ENCODE measurements around the gene S100A2. TPM values are rescaled to one million over a fixed set of nuclear protein-coding genes. Genes with fewer than 3 reads are reported as not detected.
"Not testable (repeated sequence)": the region's sequence is repeated elsewhere in the genome, so short reads cannot be mapped to it uniquely, and the experiment has no call there.

The S100A2 gene
- polyA plus RNA-seq, 4 donors, result 6.2 to 11.8 (median 8.0) TPM

DNA sequence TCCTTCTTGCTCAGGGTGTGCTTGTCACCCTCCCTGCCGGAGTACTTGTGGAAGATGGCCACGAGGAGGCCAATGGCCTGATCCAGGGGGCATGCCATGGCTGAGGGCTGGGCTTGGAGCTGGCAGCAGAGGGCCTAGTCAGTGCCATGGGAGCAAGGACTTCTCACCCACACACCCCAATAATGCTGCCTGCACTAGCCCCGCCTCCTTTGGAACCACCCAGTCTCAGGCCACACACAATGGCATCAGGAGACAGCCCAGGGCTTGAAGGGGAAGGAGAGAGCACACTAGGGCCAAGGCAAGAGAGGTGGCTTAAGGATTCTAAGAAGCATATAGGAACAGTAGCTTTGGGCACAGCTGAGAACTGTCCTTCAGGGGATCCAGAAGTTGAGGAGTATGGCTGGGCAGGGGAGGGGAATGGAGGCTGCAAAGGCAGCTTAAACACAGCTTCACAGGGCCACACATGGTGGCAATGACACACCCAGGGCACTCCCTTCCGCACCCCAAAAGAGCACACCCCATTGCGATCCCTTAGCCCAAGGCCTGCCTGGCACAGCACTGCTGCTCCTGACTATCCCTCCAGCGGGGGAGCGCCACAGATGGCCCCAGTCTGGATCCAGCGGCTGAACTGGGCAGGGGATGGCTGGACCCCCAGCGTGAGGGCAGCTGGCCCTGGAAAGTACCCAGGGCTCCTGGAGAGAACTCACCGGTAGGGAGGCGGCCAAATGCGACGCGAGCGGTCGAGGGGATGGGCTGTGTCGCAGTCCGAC lies 30.2 kb downstream of the S100A2 start, which contains the start of gene S100A6:
Gene S100A6, minus strand, starts transcription at position 750 of the 770 bp plus-strand sequence. Its CDS starts 652 bp downstream, at position 98.
- no peak for DNase-seq (ENCODE audit: low read depth in 4 of 4, low spot score in 3 of 4)

DNA sequence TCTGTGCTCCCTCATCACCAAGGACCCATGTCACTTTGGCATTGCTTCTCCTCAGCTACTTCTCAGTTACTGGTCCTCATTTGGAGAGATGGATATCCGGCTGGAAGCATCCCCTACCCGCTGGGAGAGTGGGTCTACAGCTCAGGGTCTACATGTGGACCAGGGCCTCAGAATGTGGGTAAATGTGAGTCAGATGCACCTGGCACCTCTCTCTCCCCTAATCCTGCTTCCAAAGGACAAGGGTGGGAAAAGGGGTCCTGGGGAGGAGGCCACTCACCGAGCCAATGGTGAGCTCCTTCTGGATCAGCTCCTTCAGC lies 30.8 kb downstream of the S100A2 start:
- DNase-seq (ENCODE audit: low read depth in 4 of 4, low spot score in 3 of 4), result no peak

DNA sequence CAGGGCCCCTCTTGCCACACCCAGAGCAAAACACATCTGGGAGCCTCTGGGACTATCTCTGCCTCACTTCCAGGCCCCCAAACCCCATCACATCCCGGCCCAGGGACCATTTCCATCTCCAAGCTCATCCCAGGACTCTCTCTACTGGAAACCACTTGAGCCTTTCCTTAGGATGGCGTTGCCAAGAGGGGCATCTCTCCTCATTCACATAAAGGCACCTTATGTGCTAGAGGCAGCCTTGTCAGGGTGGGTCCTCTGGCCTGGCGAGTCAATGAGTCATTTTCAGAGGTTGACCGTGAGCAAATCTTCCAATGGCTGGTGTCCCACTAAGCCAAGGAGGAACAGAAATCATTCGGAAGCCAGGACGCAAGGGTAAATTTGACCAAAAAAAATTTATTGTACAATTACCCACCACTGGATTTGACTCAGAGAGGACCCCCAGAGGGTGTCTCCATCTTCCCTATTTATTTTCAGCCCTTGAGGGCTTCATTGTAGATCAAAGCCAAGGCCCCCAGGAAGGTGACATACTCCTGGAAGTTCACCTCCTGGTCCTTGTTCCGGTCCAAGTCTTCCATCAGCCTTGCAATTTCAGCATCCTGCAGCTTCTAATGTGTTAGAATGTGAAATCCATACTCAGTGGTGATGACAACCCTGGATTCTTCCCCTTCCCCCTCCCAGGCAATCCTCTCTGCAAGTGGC lies 31.3 kb downstream of the S100A2 start:
- DNase-seq (ENCODE audit: low read depth in 4 of 4, low spot score in 3 of 4), result no peak

DNA sequence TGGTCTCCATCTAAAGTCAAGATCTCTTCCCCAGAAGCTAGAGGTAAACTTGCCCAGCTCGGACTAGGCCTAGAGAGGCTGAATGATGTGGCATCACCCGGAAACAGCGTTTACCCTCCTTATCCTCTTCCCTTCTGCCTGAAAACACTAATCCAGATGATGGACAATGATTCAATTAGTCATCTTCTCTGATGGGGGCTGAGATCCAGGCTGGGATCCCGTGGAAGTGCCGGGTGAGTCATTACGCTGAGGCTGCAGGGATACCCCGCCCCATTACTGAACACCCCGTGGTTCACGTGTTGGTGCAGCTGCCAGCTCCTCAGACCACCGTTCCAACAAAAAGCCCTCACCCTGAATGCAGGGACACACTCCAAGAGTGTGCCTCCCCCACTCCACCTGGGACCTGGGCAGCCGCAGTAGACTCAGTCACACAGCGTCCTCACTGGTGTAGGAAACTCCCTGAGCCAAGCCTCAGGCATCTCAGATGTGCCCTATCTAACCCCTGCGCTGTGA lies 31.9 kb downstream of the S100A2 start:
- no peak for DNase-seq (ENCODE audit: low read depth in 4 of 4, low spot score in 3 of 4)

DNA sequence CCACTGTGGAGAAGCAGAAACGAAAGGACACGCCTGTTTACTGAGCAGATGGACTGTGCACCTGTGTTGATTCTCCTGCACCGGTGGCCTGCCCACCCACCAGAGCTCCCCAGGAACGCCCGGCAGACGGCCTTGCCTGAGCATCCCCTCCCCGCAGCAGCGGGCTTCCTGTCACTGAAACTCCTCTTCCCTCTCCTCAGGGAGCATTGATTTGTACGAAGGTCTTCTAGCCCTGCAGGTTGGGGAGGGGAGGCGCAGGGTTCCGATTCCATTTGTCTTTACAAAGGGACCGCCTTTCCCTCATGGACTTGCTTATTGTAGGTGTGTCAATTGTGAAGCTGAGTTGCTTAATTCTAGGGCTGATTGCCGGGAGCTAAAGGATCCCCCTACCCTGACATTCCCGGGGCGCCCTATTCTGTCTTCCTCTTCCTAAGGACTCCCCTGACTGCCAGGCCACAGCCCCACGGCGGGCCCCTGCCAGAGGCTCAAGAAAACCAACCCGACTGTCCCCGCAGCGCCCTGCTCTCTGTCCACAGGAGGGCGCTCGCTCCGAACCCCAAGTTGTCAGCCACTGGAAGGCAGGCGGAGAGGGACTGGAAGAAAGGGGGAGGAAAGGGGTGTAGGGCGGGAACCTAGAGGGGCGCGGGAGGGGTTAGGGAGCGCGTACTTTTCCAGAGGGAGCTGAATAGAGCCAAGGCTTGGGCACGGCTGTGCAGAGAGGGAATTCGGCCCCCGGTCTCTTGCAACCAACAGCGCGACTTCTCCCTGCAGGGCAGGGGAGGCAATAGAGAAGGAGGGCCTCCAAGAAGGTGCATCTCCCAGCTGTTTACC lies 32.7 kb downstream of the S100A2 start:
- DNase-seq (ENCODE audit: low read depth in 4 of 4, low spot score in 3 of 4), result peak; percentile 66 to 76 (median 70)

DNA sequence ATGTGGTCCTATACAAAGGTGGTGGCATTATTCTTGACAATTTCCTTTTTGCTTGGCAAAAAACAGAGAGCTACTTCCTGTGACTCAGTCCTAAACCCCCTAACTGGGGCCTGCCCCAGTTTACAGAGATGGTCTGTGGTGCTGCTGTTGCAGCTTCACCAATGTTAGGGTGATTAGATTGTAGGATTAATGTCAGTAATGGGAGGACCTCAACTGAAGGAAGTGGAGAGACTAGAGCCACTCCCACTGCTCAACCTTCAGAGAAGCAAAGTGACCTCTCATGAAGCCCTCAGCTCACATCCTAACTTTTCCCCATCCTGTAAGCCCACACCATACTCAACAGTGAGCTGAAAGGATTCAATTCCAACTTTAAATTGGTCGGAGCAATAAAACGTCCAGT lies 33.5 kb downstream of the S100A2 start:
- no peak for DNase-seq (ENCODE audit: low read depth in 4 of 4, low spot score in 3 of 4)

DNA sequence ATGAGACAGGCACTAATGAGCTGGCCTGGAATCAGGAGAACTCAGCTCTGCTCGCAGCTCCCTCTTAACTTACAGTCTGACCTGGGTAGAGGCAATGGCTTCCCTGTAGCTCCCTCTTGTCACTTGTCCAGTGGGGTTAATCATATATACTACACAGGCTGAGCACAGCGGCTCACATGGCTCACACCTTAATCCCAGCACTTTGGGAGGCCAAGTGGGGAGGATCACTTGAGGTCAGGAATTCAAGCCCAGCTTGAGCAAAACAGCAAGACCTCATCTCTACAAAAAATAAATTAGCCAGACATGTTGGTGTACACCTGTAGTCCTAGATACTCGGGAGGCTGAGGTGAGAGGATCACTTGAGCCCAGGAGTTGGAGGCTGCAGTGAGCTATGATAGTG lies 34.0 kb downstream of the S100A2 start:
- no peak for DNase-seq (ENCODE audit: low read depth in 4 of 4, low spot score in 3 of 4)

DNA sequence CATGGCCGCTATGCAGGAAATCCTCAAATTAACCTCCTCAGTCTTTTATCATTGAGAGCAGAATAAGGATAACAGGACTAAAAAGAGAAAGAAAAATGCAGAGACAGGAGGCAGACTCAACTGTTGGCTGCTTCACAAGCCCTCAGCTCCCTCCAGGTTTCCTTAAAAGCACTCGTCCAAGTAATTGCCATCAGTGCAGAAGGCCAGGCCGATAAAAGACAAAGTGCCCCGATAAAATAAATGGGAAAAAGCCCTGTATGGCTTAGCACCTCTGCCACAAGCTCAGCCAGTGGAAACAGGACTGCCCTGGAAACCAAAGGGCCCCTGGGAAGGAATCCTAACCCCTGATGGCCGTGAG lies 38.0 kb downstream of the S100A2 start:
- DNase-seq (ENCODE audit: low read depth in 4 of 4, low spot score in 3 of 4), result no peak

DNA sequence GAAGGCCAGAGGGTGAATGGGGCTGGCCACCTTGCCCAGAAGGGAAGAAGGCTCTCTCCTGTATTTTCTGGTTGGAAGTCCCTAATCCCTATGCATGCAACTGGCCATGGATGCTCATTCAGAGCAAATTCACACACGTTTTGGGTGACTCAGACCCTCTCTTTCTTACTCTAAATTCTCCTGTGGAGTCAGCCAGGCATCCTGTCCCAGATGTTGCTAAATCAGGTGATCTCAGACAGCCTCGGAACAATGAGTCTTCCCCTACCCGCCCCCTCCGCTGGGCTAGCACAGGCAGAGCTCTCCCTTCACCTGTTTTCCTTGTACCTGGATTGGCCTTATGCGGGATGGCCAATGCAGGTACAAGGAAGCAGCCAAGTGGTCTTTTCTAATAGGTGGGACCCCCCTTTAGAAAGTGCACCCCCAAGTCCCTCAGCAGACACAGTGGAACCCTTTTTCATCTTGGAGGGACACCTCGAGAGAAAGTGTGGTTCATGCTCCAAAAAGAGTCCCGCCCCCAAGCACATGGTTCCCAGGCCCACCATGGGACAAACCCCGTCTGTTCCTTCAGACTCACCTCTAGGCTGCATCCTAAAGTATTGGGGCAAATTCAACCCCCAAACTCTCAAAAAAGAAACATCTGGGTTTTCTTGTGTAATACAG lies 38.5 kb downstream of the S100A2 start:
- DNase-seq (ENCODE audit: low read depth in 4 of 4, low spot score in 3 of 4), result no peak

DNA sequence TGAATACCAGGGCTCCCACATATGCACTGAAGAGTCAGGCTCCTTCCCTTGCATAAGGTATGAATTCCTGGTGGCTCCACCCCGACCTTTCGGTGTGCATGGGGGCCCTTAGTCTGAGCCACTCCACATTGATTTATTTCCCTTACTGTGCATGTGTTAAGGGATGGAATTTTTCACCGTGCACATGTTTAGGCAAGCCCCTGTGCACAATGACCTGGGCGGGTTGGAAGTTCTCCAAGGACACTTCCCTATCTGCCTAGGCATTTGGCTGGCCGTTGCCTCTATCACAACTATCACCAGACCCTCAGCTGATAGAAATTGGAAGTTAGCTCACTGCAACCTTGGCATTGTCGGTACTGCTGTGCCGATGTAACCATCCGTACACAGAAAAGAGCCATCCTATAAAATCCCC lies 39.5 kb downstream of the S100A2 start:
- DNase-seq (ENCODE audit: low read depth in 4 of 4, low spot score in 3 of 4), result no peak

DNA sequence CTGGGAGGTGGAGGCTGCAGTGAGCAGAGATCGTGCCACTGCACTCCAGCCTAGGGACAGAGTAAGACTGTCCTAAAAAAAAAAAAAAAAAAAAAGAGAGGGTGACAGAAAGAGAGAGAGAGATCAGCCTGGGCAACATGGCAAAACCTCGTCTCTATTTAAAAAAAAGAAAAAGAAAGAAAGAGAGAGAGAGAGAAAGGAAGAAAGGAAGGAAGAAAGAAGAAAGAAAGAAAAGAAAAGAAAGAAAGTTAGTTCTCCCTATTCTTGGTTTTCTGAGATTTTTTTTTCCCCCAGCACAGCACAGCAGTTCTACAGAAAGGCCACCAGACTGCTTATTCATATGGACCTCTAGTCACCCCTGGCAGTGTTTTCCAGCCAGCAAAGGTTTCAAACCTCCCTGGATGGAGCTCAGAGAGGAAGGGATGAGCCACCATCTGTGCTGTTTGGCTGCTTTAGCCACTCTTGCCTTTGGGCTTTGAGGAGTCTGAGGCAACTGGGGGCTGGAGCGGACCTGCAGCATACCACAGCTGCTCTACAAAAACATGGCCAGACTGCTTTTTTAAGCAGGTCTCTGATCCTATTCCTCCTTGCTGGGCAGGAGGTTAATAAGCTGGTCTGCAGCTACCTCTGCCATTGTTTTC lies 40.4 kb downstream of the S100A2 start:
- no peak for DNase-seq (ENCODE audit: low read depth in 4 of 4, low spot score in 3 of 4)

DNA sequence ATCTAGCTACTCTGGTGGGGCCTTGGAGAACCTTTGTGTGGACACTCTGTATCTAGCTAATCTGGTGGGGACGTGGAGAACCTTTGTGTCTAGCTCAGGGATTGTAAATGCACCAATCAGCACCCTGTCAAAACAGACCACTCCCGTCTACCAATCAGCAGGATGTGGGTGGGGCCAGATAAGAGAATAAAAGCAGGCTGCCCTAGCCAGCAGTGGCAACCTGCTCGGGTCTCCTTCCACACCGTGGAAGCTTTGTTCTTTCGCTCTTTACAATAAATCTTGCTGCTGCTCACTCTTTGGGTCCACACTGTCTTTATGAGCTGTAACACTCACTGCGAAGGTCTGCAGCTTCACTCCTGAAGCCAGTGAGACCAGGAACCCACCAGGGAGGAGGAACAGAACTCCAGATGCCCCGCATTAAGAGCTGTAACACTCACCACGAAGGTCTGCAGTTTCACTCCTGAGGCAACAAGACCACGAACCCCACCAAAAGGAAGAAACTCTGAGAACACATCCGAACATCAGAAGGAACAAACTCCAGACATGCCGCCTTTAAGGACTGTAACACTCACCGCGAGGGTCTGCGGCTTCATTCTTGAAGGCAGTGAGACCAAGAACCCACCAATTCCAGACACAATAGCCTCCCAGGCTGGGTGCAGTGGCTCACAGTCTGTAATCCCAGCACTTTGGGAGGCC lies 43.1 kb downstream of the S100A2 start:
- not testable (repeated sequence) for DNase-seq (ENCODE audit: low read depth in 4 of 4, low spot score in 3 of 4)

DNA sequence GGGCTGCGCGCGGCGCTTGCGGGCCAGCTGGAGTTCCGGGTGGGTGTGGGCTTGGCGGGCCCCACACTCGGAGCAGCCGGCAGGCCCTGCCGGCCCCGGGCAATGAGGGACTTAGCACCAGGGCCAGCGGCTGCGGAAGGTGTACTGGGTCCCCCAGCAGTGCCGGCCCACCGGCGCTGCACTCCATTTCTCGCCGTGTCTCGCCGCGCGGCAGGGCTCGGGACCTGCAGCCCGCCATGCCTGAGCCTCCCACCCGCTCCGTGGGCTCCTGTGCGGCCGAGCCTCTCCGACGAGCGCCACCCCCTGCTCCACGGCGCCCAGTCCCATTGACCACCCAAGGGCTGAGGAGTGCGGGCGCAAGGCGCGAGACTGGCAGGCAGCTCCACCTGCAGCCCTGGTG lies 43.8 kb downstream of the S100A2 start:
- not testable (repeated sequence) for DNase-seq (ENCODE audit: low read depth in 4 of 4, low spot score in 3 of 4)

DNA sequence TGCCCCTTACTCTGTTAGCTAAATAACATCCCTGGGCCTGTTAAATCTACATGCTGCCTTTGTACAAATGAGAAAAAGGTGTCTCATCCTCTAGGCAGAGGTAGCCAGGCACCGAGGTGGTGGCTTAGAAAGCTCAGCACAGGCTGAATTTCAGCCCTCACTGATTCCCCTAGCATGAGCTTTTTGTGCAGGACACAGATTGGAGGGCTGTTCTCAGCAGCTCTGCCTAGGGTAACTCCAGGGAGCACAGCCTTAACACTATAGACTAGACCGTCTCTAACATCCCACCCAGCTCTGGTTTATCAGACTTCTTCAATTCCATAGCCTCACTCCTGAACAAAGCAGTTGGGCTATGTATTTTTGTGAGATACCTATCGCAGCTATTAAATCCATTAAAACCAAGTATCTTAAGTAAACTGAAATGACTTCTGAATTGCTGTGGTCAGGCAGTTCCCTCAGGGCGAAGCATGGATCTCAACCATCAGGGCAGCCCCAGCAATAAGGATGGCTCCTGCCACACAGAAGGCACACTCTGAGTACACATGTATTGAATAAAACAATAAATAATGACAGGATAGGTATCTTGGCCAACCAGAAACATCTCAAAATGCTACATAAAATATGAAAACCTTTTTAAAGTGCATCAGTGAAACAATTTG lies 44.7 kb downstream of the S100A2 start:
- DNase-seq (ENCODE audit: low read depth in 4 of 4, low spot score in 3 of 4), result no peak

DNA sequence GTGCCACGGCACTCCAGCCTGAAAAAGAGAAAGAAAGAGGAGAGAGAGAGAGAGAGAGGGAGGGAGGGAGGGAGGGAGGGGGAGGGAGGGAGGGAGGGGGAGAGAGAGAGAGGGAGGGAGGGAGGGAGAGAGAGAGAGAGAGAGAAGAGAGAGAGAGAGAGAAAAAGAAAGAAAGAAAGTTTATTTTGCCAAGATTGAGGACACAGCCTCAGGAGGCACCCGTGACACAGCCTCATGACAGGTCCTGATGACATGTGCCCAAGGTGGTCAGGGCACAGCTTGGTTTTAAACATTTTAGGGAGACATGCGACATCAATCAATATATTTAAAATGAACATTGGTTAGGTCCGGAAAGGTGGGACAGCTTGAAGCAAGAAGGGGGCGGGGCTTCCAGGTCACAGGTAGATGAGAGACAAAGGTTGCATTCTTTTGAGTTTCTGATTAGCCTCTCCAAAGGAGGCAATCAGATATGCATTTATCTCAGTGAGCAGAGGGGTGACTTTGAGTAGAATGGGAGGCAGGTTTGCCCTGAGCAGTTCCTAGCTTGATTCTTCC lies 45.4 kb downstream of the S100A2 start:
- not testable (repeated sequence) for DNase-seq (ENCODE audit: low read depth in 4 of 4, low spot score in 3 of 4)

DNA sequence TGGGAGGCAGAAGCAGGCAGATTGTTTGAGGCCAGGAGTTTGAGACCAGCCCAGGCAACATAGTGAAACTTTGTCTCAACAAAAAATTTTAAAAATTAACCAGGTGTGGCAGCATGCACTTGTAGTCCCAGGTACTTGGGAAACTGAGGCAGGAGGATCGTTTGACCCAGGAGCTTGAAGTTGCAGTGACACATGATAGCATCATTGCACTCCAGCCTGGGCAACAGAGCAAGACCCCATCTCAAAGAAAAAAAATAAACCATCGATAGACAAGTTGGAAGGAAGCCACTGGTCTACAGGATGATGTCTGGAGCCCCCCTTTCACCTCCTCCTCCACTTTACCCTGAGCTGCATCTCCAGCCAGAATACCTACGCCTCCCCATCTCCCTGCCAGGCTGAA lies 46.4 kb downstream of the S100A2 start:
- no peak for DNase-seq (ENCODE audit: low read depth in 4 of 4, low spot score in 3 of 4)

DNA sequence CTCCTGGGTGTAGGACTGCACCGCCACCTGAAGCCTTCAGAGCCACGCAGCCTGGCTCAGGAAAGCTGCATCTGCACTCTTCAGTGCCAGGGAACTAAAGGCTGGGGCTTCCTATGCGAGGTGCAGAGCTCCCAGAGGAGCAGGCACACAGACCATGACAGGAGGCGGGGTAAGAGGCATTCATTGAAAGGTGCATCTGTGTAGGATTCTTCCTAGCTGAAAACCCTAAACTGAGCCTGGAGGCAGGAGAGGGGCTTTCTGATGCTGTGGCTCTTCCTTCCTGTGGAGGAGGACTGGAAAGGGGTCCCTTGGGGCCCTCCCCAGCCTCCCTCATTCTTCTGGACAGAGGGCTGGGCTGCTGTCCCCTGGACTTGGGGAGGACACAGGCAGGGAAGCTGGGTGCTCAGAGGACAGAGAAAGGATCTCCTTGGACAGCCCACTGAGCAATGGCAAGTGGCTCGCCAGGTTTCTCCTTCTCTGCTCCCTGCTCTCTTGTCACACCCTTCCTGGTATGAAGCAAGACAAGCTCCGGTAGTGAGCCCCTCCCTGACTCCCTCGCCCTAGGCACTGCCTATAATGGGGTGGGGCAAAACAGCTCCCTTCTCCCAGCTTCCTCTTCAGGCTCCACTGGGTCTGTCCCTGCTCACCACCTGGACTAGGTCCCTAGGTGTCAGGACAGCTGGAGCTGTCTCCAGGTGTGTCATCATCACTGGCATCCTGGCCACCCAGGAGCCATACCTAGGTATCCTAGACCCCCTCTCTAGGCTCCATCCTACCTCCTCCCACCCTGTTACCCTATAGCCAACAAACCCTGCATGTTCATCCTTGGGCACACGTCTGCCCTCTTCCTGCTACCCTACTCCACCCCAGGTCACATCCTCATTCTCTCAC lies 49.9 kb downstream of the S100A2 start:
- DNase-seq (ENCODE audit: low read depth in 4 of 4, low spot score in 3 of 4), result no peak

DNA sequence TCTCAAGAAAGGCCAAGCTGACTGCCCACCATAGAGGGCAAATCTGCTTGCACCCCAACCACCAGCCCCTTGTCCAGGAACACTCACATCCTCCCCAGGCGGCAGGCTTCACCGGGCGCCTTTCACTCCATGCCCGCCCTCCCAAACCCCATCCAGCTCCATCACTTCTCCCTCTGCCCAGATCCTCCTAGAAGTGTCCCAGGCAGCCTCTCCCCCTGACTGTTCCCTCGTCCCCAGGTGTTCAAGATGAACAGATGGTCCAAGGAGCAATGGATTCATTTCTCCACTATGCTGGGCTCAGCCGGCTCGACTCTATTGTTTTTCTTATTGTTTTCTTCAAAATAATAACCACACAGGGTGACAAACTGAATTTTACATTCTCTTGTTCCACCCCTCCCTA lies 52.0 kb downstream of the S100A2 start:
- DNase-seq (ENCODE audit: low read depth in 4 of 4, low spot score in 3 of 4), result no peak
